MM.1S (cell line): Measurements from ENCODE around the gene FHL3.

Experiments
- DNase-seq: peaks from one replicate; pipeline ENCODE4 v3.0.0-alpha.2; 2015
- H2AFZ ChIP-seq: fragments of 300-600 bp; sonication (generic); 2 replicates; pipeline ENCODE4 v1.6.0; 2016; ENCODE audit warnings: antibody characterized with exemption, low read length
- H3F3A ChIP-seq: fragments of 300-600 bp; sonication (generic); 2 replicates; pipeline ENCODE4 v1.6.1; 2016; ENCODE audit warnings: mild to moderate bottlenecking, antibody characterized with exemption, low read length, moderate library complexity, mixed read lengths; ENCODE audit not compliant: insufficient read depth
- H3K27ac ChIP-seq: fragments of 300-600 bp; sonication (generic); 2 replicates; pipeline ENCODE4 v1.5.1; 2016; ENCODE audit warnings: mild to moderate bottlenecking, low read length
- H3K27me3 ChIP-seq: fragments of 300-600 bp; sonication (generic); replicated peaks from 2 replicates; pipeline ENCODE4 v1.6.0; 2016; ENCODE audit warnings: low read length; ENCODE audit not compliant: insufficient read depth
- H3K36me3 ChIP-seq: fragments of 300-600 bp; sonication (generic); replicated peaks from 2 replicates; pipeline ENCODE4 v1.6.1; 2016; ENCODE audit warnings: mild to moderate bottlenecking, low read length, mixed read lengths; ENCODE audit not compliant: insufficient read depth
- H3K4me1 ChIP-seq: fragments of 300-600 bp; sonication (generic); 2 replicates; pipeline ENCODE4 v1.6.1; 2016; ENCODE audit warnings: low read length, mixed read lengths
- H3K4me2 ChIP-seq: fragments of 300-600 bp; sonication (generic); 2 replicates; pipeline ENCODE4 v1.6.0; 2016; ENCODE audit warnings: low read depth, low read length
- H3K4me3 ChIP-seq: fragments of 300-600 bp; sonication (generic); 2 replicates; pipeline ENCODE4 v1.5.1; 2016; ENCODE audit warnings: low read length, mixed read lengths
- H3K79me2 ChIP-seq: fragments of 300-600 bp; sonication (generic); 2 replicates; pipeline ENCODE4 v1.6.1; 2016; ENCODE audit warnings: mixed run types, low read length, mixed read lengths
- H3K9ac ChIP-seq: fragments of 300-600 bp; sonication (generic); 2 replicates; pipeline ENCODE4 v1.6.1; 2016; ENCODE audit warnings: low read length, mixed read lengths
- H3K9me2 ChIP-seq: fragments of 300-600 bp; sonication (generic); replicated peaks from 2 replicates; pipeline ENCODE4 v1.6.1; 2016; ENCODE audit warnings: mild to moderate bottlenecking, low read length, mixed read lengths; ENCODE audit not compliant: insufficient read depth
- H3K9me3 ChIP-seq: fragments of 300-600 bp; sonication (generic); replicated peaks from 2 replicates; pipeline ENCODE4 v1.6.1; 2016; ENCODE audit warnings: mild to moderate bottlenecking, low read length, mixed read lengths; ENCODE audit not compliant: insufficient read depth
- H4K20me1 ChIP-seq: fragments of 300-600 bp; sonication (generic); 2 replicates; pipeline ENCODE4 v1.6.1; 2016; ENCODE audit warnings: mild to moderate bottlenecking, low read length, moderate library complexity, mixed read lengths; ENCODE audit not compliant: insufficient read depth
- EZH2 ChIP-seq: fragments of 300-600 bp; sonication (generic); optimal IDR thresholded peaks from 2 replicates; pipeline ENCODE3; 2017; ENCODE audit warnings: low read depth, mild to moderate bottlenecking, antibody characterized with exemption, low read length, mixed read lengths
- EZH2phosphoT487 ChIP-seq: fragments of 300-600 bp; sonication (generic); IDR thresholded peaks from 2 replicates; pipeline ENCODE4 v1.6.1; 2018; ENCODE audit warnings: antibody characterized with exemption, low read length
- TF ChIP-seq, protein P1 (sequence below): fragments of 300-600 bp; sonication (generic); IDR thresholded peaks from 2 replicates; pipeline ENCODE4 v1.5.1; 2016; ENCODE audit warnings: antibody characterized with exemption, low read length, mixed read lengths

Gene FHL3

DNA sequence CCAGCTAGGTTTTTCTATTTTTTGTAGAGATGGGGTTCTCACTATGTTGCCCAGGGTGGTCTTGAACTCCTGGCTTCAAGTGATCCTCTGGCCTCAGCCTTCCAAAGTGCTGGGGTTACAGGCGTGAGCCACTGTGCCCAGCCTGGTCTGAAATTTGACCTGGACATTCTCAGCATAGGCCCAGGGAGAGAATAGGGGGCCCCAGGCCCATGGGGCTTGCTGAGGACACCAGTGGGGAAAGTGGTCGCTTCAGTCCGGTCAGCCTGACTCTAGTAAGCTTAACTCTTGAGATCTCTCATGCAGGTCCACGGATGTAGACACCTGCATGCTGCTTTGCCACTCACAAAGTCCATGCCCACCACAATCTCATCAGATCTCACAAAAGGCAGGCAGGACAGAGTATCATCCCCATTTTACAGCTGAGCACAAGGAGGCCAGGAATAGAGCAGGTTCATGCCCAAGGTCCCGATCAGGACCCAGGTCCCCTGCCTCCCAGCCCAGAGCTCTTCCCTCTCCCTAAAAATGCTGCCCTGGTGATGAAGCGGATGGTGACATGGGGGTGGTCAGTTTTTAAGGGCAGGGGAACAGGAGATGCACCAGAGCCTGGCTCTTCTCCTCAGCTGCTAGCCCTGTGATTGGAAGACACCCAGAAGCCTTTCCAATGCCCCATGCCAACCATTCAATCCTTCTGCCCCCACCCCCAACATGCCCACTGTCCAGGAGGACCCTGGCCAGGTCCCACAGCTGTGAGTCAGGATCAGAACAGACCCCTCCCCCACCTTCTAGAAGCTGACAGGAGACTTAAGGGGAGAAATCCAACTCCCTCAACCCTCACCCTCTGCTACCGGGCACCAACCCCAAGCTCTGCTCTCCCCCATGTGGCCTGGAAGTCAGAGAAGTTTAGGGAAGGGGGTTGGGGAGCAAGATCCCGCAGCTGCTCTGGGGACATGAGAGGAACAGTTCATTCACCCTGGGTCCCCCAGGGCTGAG lies 1.8 kb downstream of the FHL3 start:
- Histone ChIP-seq H3K4me3 (no peak overlapping the region), H3K4me2 (no peak overlapping the region), H3K27ac (no peak overlapping the region), H3F3A (no peaks in the 10 kb centered on the region), H3K4me1 (0 out of 2 replicates have a peak, but pooled peaks cover 4% of the 10 kb centered on the region), H3K36me3 (no peaks in the 10 kb centered on the region), H3K79me2 (no peaks in the 10 kb centered on the region), H3K9ac (no peak overlapping the region), H3K9me3 (no peaks in the 10 kb centered on the region), H2AFZ (no peak overlapping the region), H3K27me3 (peaks cover 14% of the 10 kb centered on the region), H3K9me2 (no peaks in the 10 kb centered on the region), H4K20me1 (no peaks in the 10 kb centered on the region)
- TF ChIP-seq EZH2phosphoT487 (no peak), EZH2 (no peak)
- TF ChIP-seq, protein P1, sequence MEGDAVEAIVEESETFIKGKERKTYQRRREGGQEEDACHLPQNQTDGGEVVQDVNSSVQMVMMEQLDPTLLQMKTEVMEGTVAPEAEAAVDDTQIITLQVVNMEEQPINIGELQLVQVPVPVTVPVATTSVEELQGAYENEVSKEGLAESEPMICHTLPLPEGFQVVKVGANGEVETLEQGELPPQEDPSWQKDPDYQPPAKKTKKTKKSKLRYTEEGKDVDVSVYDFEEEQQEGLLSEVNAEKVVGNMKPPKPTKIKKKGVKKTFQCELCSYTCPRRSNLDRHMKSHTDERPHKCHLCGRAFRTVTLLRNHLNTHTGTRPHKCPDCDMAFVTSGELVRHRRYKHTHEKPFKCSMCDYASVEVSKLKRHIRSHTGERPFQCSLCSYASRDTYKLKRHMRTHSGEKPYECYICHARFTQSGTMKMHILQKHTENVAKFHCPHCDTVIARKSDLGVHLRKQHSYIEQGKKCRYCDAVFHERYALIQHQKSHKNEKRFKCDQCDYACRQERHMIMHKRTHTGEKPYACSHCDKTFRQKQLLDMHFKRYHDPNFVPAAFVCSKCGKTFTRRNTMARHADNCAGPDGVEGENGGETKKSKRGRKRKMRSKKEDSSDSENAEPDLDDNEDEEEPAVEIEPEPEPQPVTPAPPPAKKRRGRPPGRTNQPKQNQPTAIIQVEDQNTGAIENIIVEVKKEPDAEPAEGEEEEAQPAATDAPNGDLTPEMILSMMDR: no peak
- no peak for DNase-seq

DNA sequence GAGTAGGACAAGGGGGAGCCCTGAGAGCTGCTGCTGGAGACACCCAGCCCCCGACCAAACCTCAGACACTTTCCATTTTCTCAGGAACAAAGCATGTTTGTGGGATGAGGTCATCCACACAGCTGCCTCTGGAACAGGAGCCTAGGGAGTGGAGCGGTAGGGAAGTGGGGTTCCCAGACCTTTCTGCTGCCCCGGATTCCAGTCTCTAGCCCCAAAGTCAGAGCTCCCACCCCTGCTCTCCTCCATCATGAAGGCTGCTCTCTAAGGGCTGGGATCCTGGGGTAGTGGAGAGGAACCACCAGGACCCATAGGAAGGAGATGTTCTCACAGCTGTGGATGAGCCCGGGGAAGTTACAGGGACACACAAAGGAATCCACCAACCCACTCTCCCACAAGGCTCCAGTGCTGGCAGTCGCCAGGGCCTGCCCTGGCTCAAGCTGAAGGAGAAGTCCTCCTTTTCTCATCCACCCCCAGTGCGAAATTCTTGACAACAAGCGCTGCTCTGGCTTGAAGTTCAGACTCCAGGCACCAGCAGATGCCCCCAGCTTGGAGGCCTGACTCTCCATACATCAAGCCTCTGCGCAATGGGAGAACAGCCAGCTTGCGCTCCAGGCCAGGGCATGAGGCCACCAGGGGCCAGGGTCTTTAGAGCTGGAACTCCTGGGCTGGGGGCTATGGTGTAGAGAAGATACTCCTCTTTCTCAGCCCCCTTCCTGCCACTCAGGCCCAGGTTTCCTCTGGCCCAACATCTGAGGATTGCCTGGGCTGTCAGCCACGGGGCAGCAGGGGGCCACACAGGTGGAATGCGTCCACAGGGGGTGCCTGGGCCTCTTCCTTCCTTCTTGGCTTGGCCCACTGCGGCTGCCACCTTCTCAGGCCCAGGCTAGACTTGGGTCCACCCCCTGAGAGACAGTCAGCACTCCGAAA lies 4.5 kb downstream of the FHL3 start:
- Histone ChIP-seq H3F3A (no peaks in the 10 kb centered on the region), H3K27ac (no peak overlapping the region), H3K4me3 (no peak overlapping the region), H2AFZ (no peak overlapping the region), H3K4me1 (0 out of 2 replicates have a peak, but pooled peaks cover 4% of the 10 kb centered on the region), H3K79me2 (no peaks in the 10 kb centered on the region), H3K36me3 (no peaks in the 10 kb centered on the region), H3K9me2 (no peaks in the 10 kb centered on the region), H3K4me2 (no peak overlapping the region), H3K9me3 (no peaks in the 10 kb centered on the region), H3K27me3 (peaks cover 14% of the 10 kb centered on the region), H4K20me1 (no peaks in the 10 kb centered on the region), H3K9ac (no peak overlapping the region)
- no peak for DNase-seq
- TF ChIP-seq EZH2phosphoT487 (no peak), EZH2 (no peak)
- TF ChIP-seq, protein P1: no peak

DNA sequence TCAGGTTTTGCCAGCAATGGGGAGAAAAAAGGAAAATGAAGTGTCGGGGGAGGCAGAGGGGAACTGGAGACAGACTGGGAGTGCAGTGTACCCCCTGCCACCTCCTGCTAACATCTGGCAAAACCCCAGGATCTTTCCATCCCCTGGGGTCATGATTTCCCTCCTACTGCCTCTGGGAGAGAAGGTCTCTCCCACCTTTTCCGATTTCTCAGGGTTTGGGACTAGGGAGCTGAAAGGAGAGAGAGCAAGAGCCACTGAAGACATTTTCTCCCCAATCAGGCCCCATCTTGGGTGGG lies 5.1 kb downstream of the FHL3 start:
- Histone ChIP-seq H2AFZ (no peak overlapping the region), H4K20me1 (no peaks in the 10 kb centered on the region), H3K27ac (no peak overlapping the region), H3K4me3 (no peak overlapping the region), H3F3A (no peaks in the 10 kb centered on the region), H3K36me3 (no peaks in the 10 kb centered on the region), H3K9me2 (no peaks in the 10 kb centered on the region), H3K27me3 (peaks cover 17% of the 10 kb centered on the region), H3K4me2 (no peak overlapping the region), H3K9ac (no peak overlapping the region), H3K9me3 (no peaks in the 10 kb centered on the region), H3K4me1 (0 out of 2 replicates have a peak, but pooled peaks cover 7% of the 10 kb centered on the region), H3K79me2 (no peaks in the 10 kb centered on the region)
- TF ChIP-seq EZH2phosphoT487 (no peak), EZH2 (no peak)
- TF ChIP-seq, protein P1: no peak
- DNase-seq: no peak
